Gastrocnemius medialis (tissue), 4 donors: ENCODE measurements around the gene SREBF2.

Experiments used
- CTCF ChIP-seq, 5 experiments: fragments of 450-650 bp in 3 of 5; fragments of 200-600 bp in 2 of 5; sonication (generic) in 2 of 5; IDR thresholded peaks in 4 of 5; conservative IDR thresholded peaks in 1 of 5; 1 replicate in 4 of 5; 2 replicates in 1 of 5; pipeline ENCODE4 v1.5.1; 2016 to 2019; ENCODE audit warnings: antibody characterized with exemption in 5 of 5, mild to moderate bottlenecking in 3 of 5, moderate library complexity in 3 of 5
- POLR2A ChIP-seq, 2 donors: fragments of 450-650 bp; IDR thresholded peaks; one replicate each; pipeline ENCODE4 v1.6.1; 2017; ENCODE audit warnings: antibody characterized with exemption in 2 of 2, mild to moderate bottlenecking in 2 of 2, moderate library complexity in 2 of 2

GRCh38 chr22:41813726-41814410 lies 19.0 kb upstream of the SREBF2 start:
- TF ChIP-seq CTCF (IDR thresholded peaks at IDR 0.05 in 4 of 5, conservative IDR thresholded peaks at IDR 0.05 in 1 of 5) (no peak), POLR2A (IDR thresholded peaks at IDR 0.05) (no peak)
